Lung (tissue), 12 donors: ENCODE measurements around the gene NAXE. TPM values are rescaled to one million over a fixed set of nuclear protein-coding genes. Genes with fewer than 3 reads are reported as not detected.

ENCODE experiments used
- ATAC-seq: fragments of 200-7000 bp; cut with Tn5 transposase; one replicate; pipeline ENCODE4 v1.9.1; 2020; ENCODE audit warnings: moderate number of reproducible peaks; ENCODE audit not compliant: insufficient read depth, low FRiP score
- DNase-seq, 3 donors: peaks; one replicate each; pipeline ENCODE4 v3.0.0-alpha.2; 2013 to 2017
- H3K27ac ChIP-seq, 2 donors: one replicate each; pipeline ENCODE4 v1.5.1; 2013; ENCODE audit warnings: mild to moderate bottlenecking in 2 of 2, moderate library complexity in 2 of 2, control low read depth in 1 of 2, inconsistent platforms in 1 of 2, low read depth in 1 of 2, low read length in 1 of 2
- H3K27me3 ChIP-seq, 3 donors: one replicate each; pipeline ENCODE4 v1.5.1; 2013; ENCODE audit warnings: low read length in 2 of 3; ENCODE audit not compliant: control insufficient read depth in 3 of 3, insufficient read depth in 3 of 3
- H3K36me3 ChIP-seq, 4 donors: one replicate each; pipeline ENCODE4 v1.5.1; 2013; ENCODE audit warnings: low read length in 4 of 4, mild to moderate bottlenecking in 1 of 4, moderate library complexity in 1 of 4; ENCODE audit not compliant: control insufficient read depth in 4 of 4, insufficient read depth in 4 of 4
- H3K4me1 ChIP-seq, 5 donors: one replicate each; pipeline ENCODE4 v1.5.1; 2013; ENCODE audit warnings: low read length in 5 of 5, mild to moderate bottlenecking in 2 of 5, moderate library complexity in 1 of 5; ENCODE audit not compliant: control insufficient read depth in 5 of 5, insufficient read depth in 5 of 5
- H3K4me3 ChIP-seq: one replicate; pipeline ENCODE4 v1.5.1; 2013; ENCODE audit warnings: mild to moderate bottlenecking, control low read depth, moderate library complexity
- H3K9ac ChIP-seq, 2 donors: one replicate each; pipeline ENCODE4 v1.5.1; 2013; ENCODE audit warnings: low read length in 2 of 2, control low read depth in 1 of 2; ENCODE audit not compliant: insufficient read depth in 1 of 2
- H3K9me3 ChIP-seq, 4 donors: one replicate each; pipeline ENCODE4 v1.5.1; 2013; ENCODE audit warnings: low read length in 3 of 4, mild to moderate bottlenecking in 1 of 4, moderate library complexity in 1 of 4; ENCODE audit not compliant: control insufficient read depth in 4 of 4, insufficient read depth in 3 of 4
- CTCF ChIP-seq: IDR thresholded peaks from 2 replicates; pipeline ENCODE4 v1.5.1; 2012; ENCODE audit warnings: mild to moderate bottlenecking; ENCODE audit errors: control extremely low read depth, extremely low read depth
- WGBS, 2 donors: extraction: QIAGEN DNeasy Blood & Tissue Kit; methylation state at CpG; one replicate each; pipeline ENCODE4 v1.1.7; 2013; 5-methylcytosine and 5-hydroxymethylcytosine counted together
- polyA plus RNA-seq, 2 donors: library from polyadenylated mRNA; stranded (reverse); fragments of 200-250 nt; gene quantifications; one replicate each; pipeline ENCODE4 v1.2.1, GENCODE V29; 2013
- total RNA-seq, 2 donors: library from RNA; depleted of rRNA in 1 of 2; stranded (reverse); fragments of >200 nt in 1 of 2; gene quantifications; one replicate each; pipeline ENCODE4 v1.2.1, GENCODE V29; 2014 to 2021
- donor health status: control.
- donor health status: control.
- donor health status: Bipolar disorder and iron deficiency.
- donor health status: healthy.
- donor health status: DM: yes; HTN: yes; CAD: no.

The NAXE gene
- total and polyA plus RNA-seq, 4 donors: 38.1 to 95.8 (median 78.8) TPM

- no peaks in the 10 kb centered on the region for H3K4me1 ChIP-seq
- no peak for ATAC-seq
- H3K27ac ChIP-seq: no peak overlapping the region
- peaks cover 0 to 6% (median 0%) of the 10 kb centered on the region in 4 donors for H3K36me3 ChIP-seq
- DNase-seq: no peak
- no peak overlapping the region for H3K9ac ChIP-seq
- H3K27me3 ChIP-seq: no peaks in the 10 kb centered on the region
- 85 to 100% methylated on average over 1 of the region's 1 CpG for WGBS, 2 donors
- H3K4me3 ChIP-seq: no peak overlapping the region
- no peak for TF ChIP-seq CTCF
- H3K9me3 ChIP-seq: no peaks in the 10 kb centered on the region
These were observed 41.7 kb upstream of the NAXE start for GRCh38 chr1:156549831-156550230.

GRCh38 chr1:156550346-156550745, 41.2 kb upstream of the NAXE start:
- Histone ChIP-seq H3K4me3 (no peak overlapping the region), H3K4me1 (no peaks in the 10 kb centered on the region), H3K27ac (no peak overlapping the region), H3K9me3 (no peaks in the 10 kb centered on the region), H3K9ac (no peak overlapping the region), H3K36me3 (peaks cover 0 to 6% (median 0%) of the 10 kb centered on the region in 4 donors), H3K27me3 (no peaks in the 10 kb centered on the region)
- ATAC-seq (no peak), DNase-seq (no peak)
- 78 to 90% methylated on average over 5 of the region's 5 CpGs for WGBS, 2 donors
- no peak for TF ChIP-seq CTCF

GRCh38 chr1:156551066-156551643, 40.4 kb upstream of the NAXE start:
- no peak for TF ChIP-seq CTCF
- Histone ChIP-seq H3K4me3 (no peak overlapping the region), H3K27me3 (no peaks in the 10 kb centered on the region), H3K27ac (no peak overlapping the region), H3K4me1 (no peaks in the 10 kb centered on the region), H3K9me3 (no peaks in the 10 kb centered on the region), H3K9ac (no peak overlapping the region), H3K36me3 (peaks cover 0 to 9% (median 0%) of the 10 kb centered on the region in 4 donors)
- 67 to 85% methylated on average over 3 of the region's 3 CpGs for WGBS, 2 donors
- DNase-seq (no peak), ATAC-seq (no peak)

GRCh38 chr1:156551869-156552268, 39.7 kb upstream of the NAXE start:
- TF ChIP-seq CTCF: no peak
- H3K9ac ChIP-seq: no peak overlapping the region

More at GRCh38 chr1:156551869-156552268, 39.7 kb upstream of the NAXE start:
- no peaks in the 10 kb centered on the region for H3K27me3 ChIP-seq
- H3K36me3 ChIP-seq: peaks cover 0 to 13% (median 0%) of the 10 kb centered on the region in 4 donors
- H3K4me3 ChIP-seq: no peak overlapping the region
- H3K9me3 ChIP-seq: no peaks in the 10 kb centered on the region
- no peaks in the 10 kb centered on the region for H3K4me1 ChIP-seq
- no peak overlapping the region for H3K27ac ChIP-seq
- DNase-seq (no peak), ATAC-seq (no peak)
- WGBS, 2 donors: 74 to 80% methylated on average over 6 of the region's 6 CpGs
